Activated CD4-positive, CD25-positive, alpha-beta regulatory T cell treated with anti-CD3 and anti-CD28 coated beads, Interleukin-2, amount 50 U/mL, for 72 hours (primary cell): ENCODE data around the gene FHOD1.

Experiments used
- DNase-seq: peaks from one replicate; pipeline ENCODE4 v3.0.0; 2021

Gene FHOD1

DNA sequence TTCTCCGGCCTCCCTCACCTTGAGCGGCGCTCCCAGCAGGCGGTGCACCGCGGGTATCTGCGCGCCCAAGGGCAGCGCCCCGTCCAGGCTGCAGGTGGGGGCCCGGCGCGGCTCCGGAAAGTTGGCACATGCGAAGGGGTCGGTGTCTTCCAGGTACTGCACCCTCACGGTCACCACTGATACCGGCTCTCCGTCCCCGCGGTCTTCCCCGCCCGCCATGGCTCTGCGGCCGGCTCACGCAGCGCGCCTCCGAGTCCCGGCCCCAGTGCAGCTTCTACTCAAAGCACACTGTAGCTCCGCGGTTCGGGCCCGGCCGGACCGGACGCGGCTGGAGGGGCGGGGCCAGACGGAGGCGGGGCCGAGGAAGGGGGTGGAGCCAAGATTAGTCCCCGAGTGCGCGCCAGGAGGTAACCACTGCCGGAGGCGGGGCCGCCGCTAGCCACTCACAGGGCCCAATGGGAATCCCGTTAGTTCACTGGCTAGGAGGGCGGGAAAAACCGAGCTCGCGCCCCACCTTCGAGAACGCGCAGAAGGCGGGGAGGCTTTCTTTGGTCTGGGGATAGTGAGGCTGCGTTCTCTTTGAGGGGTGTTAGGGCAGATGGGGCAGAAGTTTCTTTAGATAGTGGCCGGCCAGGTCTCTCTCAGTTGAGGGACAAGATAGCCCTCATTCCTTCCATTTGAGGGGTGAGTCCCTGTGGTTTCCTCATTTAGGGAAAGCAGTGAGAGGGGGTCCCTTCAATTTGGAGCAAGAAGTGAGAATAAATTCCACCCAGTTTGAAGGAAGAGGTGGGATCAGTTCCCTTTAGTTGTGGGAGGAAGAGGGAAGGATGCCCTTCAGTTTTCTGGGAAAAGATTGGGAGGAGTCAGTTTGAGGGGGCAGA is at the start of gene FHOD1:
Gene FHOD1 (minus strand): TSS at position 290 of the 881 bp plus-strand sequence. CDS start 71 bp downstream, at position 219.
- peak; percentile 100 for DNase-seq

DNA sequence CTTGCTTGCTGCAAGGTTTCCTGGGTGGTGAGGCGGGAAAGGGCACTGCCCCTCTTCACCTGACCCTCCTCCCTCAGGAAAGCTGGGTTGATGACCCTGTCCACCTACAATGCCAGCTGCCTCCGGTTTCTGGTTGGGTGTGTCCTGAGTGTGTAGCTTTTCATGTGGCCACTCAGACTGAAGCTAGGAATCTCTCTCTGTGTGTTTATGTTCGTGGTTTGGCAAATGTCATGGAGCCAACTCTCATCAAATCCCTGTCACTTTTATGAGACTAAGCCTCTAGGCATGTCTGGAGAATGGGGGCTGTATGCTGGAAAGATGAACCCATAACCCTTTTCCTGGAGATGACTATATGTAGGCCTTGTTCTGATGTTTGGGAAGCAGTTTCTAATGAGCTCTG is 49.1 kb upstream of the FHOD1 start:
- no peak for DNase-seq

DNA sequence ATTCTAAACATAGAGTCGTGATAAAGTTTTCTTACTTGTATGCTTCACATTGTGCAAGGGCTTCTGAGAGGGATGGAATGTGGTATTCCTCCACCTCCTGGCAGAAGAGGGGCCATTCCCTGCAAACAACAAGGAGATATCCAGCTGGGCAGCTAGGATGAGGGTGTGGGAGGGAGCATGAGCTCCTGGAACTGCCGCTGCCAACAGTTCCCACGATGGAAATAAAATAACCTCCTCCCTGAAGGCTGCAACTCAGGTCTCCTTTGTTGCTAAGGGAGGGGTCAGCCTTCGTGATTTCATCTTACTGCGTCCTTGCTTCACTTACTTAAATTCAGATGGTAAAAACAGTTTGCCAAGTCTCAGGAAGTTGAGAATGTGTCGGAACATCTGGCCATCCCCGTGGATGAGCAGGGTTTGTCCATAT is 47.7 kb upstream of the FHOD1 start:
- no peak for DNase-seq

DNA sequence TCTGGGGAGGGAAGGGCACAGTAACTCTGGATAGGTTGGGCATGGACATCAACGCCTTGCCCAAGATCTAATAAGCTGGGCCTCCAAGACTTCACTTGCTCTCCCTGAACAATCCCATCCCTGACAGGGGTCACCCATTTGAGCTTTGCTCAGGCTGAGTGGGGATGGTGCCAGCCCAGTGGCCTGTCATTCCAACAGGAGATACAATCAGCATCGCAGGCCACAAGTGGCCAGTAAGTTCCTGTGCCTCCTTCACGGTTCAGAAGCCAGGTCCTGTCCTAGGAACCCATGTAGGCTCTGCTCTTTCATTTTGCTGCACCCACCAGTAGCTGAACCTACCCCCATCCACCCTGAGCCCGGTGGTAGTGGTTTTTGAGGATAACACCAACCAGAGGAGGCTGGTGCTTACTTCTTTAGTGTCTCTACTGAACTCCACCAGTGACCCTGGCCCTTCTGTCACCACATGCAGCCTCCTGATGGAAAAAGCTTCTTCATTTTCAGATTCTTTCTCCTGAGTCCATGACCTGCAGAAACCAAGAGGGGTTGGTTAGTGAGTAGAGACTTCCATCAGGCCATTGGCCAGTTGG is 47.0 kb upstream of the FHOD1 start:
- no peak for DNase-seq

DNA sequence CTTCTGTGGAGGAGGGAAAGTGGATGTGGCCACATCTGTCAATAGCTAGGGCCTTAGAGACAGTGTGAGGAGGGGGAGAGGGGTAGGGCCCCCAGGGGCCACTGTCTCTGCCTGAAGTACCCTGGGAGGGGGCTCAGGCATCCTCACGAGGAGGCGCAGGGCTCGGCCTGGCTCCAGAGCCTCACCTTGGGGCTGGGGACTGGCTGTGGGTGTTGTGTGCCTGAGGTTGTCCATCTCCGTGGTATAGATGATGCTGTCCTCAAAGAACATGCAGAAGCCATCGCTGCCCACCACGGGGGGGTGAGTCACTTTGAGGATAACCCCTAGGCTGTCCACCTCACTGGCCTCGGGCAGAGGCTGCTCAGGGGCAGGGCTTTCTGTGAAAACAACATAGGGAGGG is 44.2 kb upstream of the FHOD1 start:
- no peak for DNase-seq

DNA sequence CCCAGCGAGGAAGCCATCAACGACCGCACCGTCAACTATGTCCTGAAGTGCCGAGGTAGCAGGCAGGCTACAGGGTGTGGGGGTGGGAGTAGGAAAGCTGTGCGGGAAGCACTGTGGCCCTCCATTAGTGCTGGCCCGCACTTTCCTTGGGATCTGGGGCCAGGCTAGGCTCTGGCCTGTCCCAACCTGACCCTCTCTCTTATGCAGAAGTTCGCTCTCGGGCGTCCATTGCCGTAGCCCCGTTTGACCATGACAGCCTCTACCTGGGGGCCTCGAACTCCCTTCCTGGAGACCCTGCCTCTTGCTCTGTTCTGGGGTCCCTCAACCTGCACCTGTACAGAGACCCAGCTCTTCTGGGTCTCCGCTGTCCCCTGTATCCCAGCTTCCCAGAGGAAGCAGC is 40.7 kb upstream of the FHOD1 start:
- DNase-seq: no peak

DNA sequence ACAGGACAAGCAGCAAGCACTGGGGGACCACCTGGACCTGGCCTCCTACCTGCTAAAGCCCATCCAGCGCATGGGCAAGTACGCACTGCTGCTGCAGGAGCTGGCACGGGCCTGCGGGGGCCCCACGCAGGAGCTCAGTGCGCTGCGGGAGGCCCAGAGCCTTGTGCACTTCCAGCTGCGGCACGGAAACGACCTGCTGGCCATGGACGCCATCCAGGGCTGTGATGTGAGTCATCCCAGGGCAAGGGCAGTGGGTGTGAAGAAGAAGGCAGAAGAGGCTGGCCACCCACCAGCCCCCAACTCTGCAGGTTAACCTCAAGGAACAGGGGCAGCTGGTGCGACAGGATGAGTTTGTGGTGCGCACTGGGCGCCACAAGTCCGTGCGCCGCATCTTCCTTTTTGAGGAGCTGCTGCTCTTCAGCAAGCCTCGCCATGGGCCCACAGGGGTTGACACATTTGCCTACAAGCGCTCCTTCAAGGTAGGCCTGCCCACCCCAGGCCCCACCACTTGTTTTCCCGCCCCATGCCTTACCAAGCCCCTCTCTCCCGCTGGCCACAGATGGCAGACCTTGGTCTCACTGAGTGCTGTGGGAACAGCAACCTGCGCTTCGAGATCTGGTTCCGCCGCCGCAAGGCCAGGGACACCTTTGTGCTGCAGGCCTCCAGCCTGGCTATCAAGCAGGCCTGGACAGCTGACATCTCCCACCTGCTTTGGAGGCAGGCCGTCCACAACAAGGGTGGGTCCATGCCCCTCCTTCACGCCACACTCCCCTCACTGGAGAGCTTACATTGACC is 39.4 kb upstream of the FHOD1 start:
- no peak for DNase-seq

DNA sequence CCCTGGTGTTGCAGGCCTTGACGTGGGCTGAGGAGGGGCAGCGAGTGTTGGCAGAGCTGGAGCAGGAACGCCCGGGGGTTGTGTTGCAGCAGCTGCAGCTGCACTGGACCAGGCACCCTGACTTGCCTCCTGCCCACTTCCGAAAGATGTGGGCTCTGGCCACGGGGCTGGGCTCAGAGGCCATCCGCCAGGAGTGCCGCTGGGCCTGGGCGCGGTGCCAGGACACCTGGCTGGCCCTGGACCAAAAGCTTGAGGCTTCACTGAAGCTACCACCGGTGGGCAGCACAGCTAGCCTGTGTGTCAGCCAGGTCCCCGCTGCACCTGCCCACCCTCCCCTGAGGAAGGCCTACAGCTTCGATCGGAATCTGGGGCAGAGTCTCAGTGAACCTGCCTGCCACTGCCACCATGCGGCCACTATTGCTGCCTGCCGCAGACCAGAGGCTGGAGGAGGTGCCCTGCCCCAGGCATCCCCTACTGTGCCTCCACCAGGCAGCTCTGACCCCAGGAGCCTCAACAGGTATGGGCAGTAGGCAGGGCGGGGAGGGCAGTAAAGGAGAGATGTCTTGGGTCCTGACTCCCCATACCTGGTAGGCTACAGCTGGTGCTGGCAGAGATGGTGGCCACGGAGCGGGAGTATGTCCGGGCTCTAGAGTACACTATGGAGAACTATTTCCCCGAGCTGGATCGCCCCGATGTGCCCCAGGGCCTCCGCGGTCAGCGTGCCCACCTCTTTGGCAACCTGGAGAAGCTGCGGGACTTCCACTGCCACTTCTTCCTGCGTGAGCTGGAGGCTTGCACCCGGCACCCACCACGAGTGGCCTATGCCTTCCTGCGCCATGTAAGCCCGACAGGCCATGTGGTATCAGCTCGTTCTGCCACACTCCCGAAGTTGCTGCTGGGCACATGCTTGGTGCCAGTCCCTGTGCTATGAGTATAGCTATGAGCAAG is 37.7 kb upstream of the FHOD1 start:
- DNase-seq: no peak

DNA sequence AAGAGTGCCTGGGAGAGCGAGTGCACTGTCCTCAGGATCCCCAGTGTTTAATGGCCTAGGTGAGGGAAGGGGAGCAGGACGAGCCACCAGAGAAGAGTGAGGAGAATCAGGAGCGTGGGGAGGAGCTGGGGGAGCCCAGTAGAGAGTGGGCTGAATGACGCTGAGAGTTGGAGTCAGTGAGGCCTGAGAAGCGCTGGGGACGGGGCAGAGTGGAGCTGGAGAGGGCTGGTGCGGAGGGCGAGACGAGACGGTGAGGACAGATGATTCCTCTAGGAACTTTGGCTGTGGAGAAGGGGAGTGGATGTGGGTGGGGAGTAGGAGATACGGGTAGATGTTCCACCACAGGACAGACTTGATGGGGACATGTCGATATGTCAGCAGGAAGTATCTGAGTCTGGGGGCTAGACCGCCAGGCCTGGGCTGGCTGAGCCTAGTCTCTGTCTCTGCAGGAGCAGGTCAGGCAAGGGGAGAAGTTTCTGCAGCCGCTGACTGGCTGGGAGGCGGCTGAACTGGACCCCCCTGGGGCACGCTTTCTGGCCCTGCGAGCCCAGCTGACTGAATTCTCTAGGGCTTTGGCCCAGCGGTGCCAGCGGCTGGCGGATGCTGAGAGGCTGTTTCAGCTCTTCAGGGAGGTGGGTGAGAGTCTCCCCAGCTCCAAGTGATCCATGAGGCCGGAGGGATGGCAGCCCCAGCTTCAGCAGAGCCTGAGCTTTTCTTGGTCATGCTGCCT is 36.7 kb upstream of the FHOD1 start:
- no peak for DNase-seq

DNA sequence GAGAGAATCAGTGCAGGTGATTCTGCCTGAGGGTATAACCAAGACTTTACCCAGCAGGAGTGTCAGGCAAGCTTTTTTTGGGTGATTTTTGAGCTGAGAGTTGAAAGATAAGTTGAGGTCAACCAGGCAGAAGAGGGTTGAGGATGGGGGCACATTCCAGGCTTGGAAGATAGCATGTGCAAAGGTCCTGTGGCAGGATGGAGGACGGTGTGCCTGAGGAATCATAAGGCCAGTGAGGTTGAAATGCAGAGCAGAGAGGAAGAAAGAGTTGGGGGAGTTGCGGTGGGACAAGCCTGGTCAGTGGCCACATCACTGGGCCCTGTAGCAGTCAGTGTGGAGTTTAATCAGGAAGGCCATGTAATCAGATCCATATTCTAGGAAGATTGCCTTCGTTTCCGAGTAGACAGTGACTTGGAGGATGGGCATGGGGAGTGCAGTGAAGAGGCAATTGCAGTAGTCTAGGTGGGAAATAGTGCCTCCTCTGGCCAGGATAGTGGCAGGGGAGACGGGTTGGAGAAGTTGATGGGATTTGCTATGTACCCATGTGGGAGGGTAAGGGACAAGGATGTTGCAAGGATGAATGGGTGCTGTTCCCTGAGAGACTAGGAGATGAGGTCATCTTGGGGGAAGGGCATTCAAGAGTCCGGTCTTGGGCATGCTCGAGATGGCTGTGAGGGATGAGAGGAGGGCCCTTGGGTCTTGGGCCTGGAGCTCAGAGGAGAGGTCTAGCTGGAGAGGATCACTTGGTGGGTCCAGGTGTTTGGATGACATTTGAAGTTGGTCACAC is 36.0 kb upstream of the FHOD1 start:
- no peak for DNase-seq

DNA sequence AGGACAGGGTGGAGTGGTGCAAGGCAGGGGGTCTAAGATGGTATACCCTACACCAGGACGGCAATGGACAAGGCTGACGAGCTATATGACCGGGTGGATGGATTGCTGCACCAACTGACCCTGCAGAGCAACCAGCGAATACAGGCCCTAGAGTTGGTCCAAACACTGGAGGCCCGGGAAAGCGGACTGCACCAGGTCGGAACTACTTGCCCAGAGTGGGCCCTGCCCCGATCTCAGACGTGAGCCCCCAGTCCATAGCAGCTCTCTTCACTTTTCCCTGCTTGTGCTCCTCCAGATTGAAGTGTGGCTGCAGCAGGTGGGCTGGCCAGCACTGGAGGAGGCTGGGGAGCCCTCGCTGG is 35.1 kb upstream of the FHOD1 start:
- no peak for DNase-seq

DNA sequence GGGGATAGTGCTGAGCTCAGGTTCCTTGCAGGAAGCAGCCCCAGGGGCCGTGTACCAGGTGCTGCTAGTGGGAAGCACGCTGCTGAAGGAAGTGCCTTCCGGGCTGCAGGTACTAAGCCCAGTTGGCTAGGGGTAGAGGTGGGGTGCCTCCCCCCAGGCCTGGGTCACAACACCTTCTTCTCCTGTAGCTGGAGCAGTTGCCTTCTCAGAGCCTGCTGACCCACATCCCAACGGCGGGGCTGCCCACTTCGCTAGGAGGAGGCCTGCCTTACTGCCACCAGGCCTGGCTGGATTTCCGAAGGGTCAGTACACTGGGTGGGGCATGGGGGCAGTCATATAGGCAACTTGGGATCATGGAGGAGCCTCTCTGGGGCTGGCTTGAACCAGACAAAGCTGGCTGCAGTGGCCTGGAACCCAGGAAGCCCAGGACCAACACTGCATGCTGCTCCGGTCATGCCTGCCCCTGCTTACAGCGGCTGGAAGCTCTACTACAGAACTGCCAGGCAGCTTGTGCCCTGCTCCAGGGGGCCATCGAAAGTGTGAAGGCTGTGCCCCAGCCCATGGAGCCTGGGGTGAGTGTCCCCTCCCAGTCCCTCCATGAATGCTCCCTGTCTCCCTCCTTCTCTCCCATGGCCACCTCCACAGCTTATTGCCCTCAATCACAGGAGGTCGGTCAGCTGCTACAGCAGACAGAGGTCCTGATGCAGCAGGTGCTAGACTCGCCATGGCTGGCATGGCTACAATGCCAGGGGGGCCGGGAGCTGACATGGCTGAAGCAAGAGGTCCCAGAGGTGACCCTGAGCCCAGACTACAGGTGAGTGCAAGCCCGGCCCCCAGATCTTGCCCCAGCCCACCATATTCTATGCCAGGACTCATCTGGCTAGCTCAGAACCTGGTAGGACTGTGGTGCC is 34.5 kb upstream of the FHOD1 start:
- DNase-seq: no peak

DNA sequence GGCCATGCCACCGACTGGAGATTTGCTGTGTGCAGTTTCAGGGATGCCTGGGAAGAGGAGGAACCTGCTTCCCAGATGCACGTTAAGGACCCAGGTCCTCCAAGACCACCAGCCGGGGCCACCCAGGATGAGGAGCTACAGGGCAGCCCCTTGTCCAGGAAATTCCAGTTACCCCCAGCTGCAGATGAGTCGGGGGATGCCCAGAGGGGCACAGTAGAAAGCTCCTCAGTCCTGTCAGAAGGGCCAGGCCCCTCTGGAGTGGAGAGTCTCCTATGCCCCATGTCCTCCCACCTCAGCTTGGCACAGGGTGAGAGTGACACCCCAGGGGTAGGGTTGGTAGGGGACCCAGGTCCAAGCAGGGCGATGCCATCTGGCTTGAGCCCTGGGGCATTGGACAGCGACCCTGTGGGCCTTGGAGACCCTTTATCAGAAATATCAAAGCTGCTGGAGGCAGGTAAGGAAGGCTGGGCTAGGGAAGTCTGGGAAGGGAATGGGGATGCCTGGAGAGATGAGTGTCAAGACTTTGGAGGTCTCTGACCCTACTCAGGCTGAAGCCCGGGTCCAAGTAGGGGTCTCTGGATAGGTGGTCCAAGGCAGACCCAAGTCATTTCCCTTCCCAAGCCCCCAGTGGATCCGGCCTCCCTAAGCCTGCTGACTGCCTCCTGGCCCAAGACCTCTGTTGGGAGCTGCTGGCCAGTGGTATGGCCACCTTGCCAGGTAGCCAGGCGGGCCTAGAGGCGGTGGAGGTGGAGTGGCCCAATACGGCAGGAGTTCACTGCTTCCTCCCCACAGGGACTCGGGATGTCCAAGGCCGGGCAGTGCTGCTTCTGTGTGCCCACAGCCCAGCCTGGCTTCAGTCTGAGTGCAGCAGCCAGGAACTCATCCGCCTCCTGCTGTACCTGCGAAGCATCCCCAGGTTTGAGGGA is 33.1 kb upstream of the FHOD1 start:
- no peak for DNase-seq

DNA sequence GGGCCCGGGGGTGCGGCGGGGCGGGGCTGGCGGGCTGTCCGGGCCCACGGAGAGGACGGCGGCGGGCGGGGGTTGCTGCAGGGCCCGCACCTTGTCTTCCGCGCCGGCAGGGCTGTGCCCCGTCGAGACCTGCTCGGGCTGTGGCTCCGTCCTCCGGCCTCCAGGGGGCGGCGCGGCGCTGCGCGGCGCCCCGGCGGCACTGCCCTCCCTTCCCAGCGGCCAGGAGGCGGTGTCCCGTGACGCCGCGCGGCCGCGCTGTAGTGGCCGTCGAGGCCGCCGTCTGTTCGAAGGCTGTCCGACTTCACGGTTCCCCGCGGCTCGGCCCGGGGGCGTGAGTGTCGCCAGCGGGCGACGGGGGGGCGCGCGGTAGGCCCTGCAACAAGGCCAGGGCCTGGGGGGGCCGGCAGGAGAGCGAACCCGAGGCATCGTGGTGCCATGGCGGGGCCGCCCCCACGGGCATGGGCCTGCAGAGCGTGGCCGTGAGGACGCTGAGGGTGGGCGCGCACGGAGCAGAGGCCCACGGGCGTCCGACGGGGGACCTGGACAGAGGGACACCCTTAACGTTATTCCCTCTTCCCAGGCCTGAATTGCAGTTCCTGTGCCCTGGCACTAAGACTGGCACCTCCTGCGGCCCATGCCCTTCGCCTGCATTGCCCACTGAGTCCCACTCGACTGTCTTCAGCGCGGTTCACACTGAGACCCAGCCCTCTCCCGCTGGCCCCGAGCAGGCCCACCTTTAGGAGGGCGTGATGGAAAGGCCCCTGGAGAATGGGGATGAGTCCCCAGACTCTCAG is 32.2 kb upstream of the FHOD1 start, which contains the start of gene PLEKHG4:
Gene PLEKHG4 (plus strand): TSS at position 237 of the 794 bp plus-strand sequence. CDS start 513 bp downstream, at position 750.
- peak; percentile 84 for DNase-seq

DNA sequence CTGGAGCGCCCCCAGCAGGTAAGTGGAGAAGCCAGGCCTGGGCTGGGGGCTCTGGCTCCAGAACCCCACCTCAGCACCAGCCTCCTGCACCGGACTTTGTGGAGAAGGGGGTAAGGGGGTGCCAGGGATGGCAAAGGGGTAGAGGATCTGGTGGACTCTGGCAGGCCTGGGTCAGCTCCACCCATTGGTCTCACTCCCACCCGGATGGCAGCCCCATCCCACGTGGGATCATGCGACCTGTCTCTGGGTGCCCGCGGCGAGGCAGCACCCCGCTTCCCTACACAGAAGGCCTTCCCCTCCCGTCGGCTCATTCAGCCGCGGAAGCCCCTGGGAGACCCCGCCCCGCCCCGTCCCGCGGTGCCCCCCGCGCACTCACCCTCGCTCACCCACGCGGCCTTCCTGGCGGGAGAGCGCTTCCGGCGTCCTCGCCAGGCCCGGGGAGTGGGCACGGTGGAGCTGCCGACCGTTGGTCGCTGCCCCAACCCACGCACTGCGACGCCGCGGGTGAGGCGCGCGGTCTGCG is 31.6 kb upstream of the FHOD1 start:
- no peak for DNase-seq

DNA sequence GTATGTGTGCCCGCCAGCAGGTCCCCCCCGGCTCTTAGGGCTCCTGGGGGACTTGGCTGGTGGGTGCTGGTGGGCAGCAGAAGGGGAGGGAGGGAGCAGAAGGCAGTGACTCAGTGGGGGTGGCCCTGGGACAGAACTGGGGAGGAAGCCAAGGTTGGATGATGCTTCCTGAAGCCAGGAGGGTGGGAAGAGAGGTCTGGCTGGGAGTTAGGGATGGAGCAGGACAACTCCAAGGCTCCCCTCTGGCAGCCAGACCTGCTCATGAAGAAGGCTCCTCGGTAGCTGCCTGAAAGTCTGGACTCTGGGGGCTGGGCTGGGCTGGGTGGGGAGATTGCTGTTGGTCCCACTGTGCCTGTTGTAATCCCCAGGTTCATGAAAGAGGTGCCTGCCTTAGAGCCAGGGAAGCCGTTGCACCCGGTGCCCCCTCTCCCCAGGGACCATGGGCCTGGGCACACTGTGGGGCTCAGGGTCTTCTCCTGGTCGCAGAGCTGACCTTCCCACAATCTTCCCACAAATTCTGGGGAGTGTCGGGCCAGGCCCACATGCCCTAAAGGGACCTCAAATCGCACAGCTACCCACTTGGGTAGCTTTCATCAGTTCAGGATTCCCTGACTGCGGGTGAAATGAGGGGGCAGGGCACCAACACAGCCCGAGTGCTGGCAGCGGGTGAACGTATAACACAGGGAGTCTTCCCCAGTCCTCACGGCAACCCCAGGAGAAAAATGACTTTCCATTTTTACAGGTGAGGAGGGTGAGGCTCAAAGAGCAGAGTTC is 30.9 kb upstream of the FHOD1 start:
- peak; percentile 38 for DNase-seq
